ENCODE results near the gene SOX6. TPM values are rescaled to one million over a fixed set of nuclear protein-coding genes. Genes with fewer than 3 reads are reported as not detected.

The SOX6 gene
- total and polyA plus RNA-seq, 2 of the 13 experiments (the other 11 are each of a cell fraction or from before 2014, with no cell fraction given) = 2.6 to 11.2 TPM

DNA sequence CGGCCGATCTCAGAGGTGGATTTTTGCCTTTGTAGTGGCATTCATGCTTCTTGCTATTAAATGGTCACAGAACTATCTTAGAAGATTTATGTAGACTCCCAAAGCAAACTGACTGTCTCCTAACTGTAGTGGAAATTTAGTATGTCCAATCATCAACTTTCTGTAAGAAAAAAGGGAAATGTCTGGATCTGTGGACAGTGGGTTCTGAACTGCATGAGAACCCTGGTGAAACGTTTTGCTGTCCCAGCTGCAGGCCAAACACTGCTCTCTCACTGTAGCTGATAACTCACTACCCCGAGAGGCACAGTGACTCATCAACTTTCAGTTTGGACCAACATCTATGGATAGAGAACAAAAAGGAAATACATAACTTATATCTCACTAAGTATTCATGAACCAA is 387.1 kb downstream of the SOX6 start (continued):
- TF ChIP-seq, protein P1, sequence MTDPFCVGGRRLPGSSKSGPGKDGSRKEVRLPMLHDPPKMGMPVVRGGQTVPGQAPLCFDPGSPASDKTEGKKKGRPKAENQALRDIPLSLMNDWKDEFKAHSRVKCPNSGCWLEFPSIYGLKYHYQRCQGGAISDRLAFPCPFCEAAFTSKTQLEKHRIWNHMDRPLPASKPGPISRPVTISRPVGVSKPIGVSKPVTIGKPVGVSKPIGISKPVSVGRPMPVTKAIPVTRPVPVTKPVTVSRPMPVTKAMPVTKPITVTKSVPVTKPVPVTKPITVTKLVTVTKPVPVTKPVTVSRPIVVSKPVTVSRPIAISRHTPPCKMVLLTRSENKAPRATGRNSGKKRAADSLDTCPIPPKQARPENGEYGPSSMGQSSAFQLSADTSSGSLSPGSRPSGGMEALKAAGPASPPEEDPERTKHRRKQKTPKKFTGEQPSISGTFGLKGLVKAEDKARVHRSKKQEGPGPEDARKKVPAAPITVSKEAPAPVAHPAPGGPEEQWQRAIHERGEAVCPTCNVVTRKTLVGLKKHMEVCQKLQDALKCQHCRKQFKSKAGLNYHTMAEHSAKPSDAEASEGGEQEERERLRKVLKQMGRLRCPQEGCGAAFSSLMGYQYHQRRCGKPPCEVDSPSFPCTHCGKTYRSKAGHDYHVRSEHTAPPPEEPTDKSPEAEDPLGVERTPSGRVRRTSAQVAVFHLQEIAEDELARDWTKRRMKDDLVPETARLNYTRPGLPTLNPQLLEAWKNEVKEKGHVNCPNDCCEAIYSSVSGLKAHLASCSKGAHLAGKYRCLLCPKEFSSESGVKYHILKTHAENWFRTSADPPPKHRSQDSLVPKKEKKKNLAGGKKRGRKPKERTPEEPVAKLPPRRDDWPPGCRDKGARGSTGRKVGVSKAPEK (CRISPR knock-in tag; IDR thresholded peaks at IDR 0.05; ENCODE audit: borderline replicate concordance) = no peak
- TF ChIP-seq, protein P2, sequence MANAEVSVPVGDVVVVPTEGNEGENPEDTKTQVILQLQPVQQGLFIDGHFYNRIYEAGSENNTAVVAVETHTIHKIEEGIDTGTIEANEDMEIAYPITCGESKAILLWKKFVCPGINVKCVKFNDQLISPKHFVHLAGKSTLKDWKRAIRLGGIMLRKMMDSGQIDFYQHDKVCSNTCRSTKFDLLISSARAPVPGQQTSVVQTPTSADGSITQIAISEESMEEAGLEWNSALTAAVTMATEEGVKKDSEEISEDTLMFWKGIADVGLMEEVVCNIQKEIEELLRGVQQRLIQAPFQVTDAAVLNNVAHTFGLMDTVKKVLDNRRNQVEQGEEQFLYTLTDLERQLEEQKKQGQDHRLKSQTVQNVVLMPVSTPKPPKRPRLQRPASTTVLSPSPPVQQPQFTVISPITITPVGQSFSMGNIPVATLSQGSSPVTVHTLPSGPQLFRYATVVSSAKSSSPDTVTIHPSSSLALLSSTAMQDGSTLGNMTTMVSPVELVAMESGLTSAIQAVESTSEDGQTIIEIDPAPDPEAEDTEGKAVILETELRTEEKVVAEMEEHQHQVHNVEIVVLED (CRISPR knock-in tag; IDR thresholded peaks at IDR 0.05; ENCODE audit: borderline replicate concordance) = no peak
- 0 out of 2 replicates have a peak, but pooled peaks have one; percentile 65 for TF ChIP-seq ZNF292 (CRISPR knock-in tag; IDR thresholded peaks at IDR 0.05; ENCODE audit: borderline replicate concordance, low read depth)
- no peak for TF ChIP-seq MTF1 (CRISPR knock-in tag; IDR thresholded peaks at IDR 0.05)
- no peak for TF ChIP-seq ERF (CRISPR knock-in tag; IDR thresholded peaks at IDR 0.05)
- no peak for TF ChIP-seq ZNF569 (CRISPR knock-in tag; IDR thresholded peaks at IDR 0.05; ENCODE audit: borderline replicate concordance)
- TF ChIP-seq MAF1 (CRISPR knock-in tag; IDR thresholded peaks at IDR 0.05; ENCODE audit: borderline replicate concordance) = no peak
- TF ChIP-seq NFE2 (CRISPR knock-in tag; IDR thresholded peaks at IDR 0.05) = peak; percentile 85
- TF ChIP-seq ZNF44 (CRISPR knock-in tag; IDR thresholded peaks at IDR 0.05) = no peak
- TF ChIP-seq, protein P3, sequence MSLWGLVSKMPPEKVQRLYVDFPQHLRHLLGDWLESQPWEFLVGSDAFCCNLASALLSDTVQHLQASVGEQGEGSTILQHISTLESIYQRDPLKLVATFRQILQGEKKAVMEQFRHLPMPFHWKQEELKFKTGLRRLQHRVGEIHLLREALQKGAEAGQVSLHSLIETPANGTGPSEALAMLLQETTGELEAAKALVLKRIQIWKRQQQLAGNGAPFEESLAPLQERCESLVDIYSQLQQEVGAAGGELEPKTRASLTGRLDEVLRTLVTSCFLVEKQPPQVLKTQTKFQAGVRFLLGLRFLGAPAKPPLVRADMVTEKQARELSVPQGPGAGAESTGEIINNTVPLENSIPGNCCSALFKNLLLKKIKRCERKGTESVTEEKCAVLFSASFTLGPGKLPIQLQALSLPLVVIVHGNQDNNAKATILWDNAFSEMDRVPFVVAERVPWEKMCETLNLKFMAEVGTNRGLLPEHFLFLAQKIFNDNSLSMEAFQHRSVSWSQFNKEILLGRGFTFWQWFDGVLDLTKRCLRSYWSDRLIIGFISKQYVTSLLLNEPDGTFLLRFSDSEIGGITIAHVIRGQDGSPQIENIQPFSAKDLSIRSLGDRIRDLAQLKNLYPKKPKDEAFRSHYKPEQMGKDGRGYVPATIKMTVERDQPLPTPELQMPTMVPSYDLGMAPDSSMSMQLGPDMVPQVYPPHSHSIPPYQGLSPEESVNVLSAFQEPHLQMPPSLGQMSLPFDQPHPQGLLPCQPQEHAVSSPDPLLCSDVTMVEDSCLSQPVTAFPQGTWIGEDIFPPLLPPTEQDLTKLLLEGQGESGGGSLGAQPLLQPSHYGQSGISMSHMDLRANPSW (CRISPR knock-in tag; IDR thresholded peaks at IDR 0.05; ENCODE audit: borderline replicate concordance) = no peak
- TF ChIP-seq MAFF (IDR thresholded peaks at IDR 0.05; ENCODE audit: low read depth, low read length) = peak; percentile 68
- no peak for TF ChIP-seq TFDP2 (CRISPR knock-in tag; IDR thresholded peaks at IDR 0.05)
- TF ChIP-seq ZNF766 (CRISPR knock-in tag; IDR thresholded peaks at IDR 0.05; ENCODE audit: borderline replicate concordance) = no peak
- no peak for TF ChIP-seq MED13 (CRISPR knock-in tag; IDR thresholded peaks at IDR 0.05)
- TF ChIP-seq KMT2B (CRISPR knock-in tag; IDR thresholded peaks at IDR 0.05) = peak; percentile 62; the same call in 1 of the 2 replicates
- TF ChIP-seq ZNF10 (CRISPR knock-in tag; IDR thresholded peaks at IDR 0.05; ENCODE audit: borderline replicate concordance, low read depth) = no peak
- TF ChIP-seq ZNF3 (CRISPR knock-in tag; IDR thresholded peaks at IDR 0.05) = no peak
- no peak for TF ChIP-seq ZNF34 (CRISPR knock-in tag; IDR thresholded peaks at IDR 0.05; ENCODE audit: borderline replicate concordance)
- no peak for TF ChIP-seq ZNF740 (CRISPR knock-in tag; IDR thresholded peaks at IDR 0.05)
